ENCODE results near the gene PRMT1.

GRCh38 chr19:49683814-49684250, 6.8 kb downstream of the PRMT1 start:
- TF ChIP-seq TCF7L2 (IDR thresholded peaks at IDR 0.05; ENCODE audit: low read depth, low read length): no peak
- TF ChIP-seq CTCF (IDR thresholded peaks at IDR 0.05): no peak
- no peak for TF ChIP-seq SIN3A (IDR thresholded peaks at IDR 0.05; ENCODE audit: borderline replicate concordance, insufficient read depth, low read depth, low read length)
